Stimulated activated CD4-positive, alpha-beta T cell treated with anti-CD3 and anti-CD28 coated beads, Interleukin-12 subunit alpha, Interleukin-12 subunit beta, amount 100 ng/mL, for 24 hours (primary cell): ENCODE measurements around the gene MOV10.

Experiments used
- DNase-seq, 2 experiments: peaks; one replicate each; pipeline ENCODE4 v3.0.0-alpha.2; 2020; ENCODE audit warnings: low read depth in 2 of 2

Gene MOV10

DNA sequence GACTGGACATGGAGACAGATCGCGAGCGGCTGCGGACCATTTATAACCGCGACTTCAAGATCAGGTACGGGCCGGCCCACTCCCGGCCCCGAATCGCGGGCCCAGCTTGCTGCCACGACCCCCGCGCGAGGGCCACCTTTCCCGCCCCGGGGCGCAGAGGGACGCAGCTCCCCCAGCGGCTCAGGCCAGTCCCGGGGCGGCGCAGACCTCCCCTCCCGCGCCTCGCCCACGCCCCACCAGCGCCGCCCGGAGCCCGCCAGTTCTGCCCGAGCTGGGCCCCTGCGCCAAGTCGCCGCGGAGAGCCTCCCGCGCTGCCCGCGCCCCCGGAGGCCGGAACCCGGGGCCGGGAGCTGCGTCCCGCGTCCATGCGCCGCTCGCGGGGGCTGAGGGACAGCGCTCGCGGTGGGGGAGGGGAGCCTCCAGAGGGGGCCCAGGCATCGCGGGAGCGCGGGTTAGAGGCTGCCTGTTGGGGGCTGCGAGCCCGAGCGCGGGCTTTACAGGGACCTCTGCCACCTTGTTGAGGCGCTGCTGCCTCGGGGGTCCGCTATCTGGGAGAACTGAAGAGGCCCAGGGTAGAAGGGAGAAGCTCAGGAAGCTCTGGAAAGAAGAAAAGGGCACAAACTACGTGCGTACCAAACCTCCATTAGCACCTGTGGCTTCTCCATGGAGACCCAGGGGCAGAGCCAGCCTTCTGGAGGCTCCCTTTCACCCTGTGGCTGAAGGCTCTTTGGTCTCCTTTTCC, 698 bp downstream of the MOV10 start:
- DNase-seq, result peak in 1 of 2 experiments; percentile 20

DNA sequence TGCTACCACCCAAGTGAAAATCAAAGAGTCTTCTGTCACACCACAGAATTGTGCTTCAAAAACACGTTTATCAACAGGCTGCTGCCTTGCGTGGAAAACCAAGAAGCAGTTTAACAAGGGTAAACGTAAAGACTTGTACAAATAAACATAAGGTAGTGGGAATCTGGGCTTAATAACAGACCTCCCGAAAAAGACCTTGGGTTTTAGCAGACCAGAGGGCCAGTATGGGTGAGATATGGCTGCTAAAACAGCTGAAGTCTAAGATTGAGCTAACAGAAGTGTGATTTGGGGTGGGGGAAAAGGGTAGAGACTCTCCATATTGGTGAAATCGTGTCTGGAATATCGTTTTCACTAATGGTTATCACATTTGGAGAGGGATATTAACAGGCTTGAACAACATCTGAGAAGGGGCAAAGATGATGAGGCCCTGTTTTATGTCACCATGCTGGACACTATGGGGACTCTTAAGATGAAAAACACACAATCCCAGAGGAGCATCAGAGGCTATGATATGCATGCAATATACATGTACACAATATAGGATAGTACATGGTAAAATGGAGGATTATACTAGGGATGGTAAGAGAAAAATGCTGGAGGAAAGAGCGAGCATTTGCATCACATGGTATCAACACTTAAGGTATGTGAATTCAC, 1.4 kb downstream of the MOV10 start:
- DNase-seq, result no peak

DNA sequence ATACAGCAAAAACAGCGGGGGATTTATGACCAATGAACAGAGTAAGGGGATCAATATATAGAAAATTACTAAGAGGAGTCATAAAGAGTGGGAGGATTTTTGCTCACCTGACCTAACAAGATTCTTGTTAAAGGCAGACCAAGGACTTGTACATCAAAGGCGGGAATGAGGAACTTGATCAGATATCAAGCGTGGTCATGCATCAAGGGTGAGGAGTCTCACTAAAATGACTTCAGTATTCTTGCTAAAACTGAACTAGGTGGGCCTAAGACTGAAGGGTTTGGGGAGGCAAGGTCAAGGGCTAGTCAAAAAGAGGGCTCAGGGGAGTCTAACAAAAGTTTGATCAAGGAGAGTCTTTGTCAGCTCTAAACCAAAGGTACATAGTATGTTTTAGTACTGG, 2.1 kb downstream of the MOV10 start:
- DNase-seq, result no peak

DNA sequence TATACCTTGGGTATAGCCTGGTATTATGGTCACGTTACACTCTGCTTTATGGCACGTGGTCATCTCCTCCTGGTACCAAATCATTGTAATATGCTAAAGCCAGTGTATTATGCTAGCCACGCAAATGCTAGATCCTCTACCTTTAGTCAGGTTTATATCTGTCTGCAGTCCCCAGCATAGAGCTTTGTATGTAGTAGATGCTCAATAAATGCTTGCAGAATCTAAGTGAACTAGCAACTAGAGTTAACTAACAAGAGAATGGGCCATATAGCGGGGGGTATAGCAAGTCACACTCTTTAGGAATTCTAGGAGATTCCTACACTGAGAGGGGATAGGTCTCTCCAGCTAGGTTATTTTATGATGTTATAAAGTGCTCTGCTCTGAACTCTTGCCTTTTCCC, 3.0 kb downstream of the MOV10 start:
- no peak for DNase-seq

DNA sequence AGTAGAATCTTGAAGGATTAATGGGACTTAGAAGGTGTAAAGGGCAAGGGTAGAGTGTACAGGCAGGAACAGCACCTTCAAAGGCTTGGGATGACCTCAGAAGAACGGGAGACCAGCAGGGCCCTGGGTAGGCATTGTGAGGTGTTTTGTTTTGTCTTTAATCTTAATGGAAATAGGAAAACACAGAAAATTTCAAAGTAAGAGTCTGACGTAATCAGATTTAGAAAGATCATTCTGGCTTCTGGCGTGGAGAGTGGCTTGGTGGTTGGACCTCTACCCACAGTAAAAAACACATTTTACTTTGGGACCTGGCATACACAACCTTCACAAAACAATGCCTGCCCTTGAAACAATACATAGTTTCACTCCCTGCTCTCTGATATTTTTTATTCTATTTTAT, 4.1 kb downstream of the MOV10 start:
- no peak for DNase-seq

DNA sequence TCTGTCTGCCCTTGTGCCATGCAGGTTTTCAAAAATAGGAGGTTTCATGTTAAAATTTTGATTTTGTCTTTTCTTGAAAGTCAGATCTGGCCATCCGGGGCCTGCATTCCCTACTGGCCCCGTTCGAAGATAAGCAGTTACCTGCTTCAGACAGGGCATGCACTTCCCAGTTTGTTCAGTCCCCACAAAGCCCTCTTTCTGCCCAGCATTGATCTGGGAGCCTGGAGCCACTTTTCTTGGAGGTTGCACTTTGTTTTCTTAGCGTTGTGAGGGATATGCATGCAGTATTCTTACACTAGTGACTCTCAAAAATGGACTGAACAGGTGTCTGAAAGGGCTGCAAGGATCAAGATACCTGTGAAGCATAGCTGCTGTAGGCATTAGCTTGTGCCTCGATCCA, 11.5 kb downstream of the MOV10 start:
- no peak for DNase-seq

DNA sequence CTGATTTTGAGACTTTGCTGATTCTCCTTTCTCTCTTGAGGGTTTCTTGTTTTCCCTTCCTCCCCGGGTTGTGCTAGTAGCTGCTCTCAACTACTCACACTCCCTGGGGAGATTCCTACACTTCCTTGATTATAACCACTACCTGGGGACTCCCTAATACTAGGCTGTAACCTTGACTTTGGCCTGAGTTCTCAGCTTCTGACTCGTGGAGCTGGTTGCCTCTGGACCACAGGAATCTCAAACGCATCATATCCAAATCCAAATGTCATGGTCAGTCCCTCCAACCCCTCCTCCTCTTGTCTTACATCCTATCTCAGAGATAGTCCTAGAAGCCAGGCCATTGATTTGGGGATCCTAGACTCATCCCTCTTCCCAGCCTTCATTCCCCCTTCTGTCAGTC, 12.0 kb downstream of the MOV10 start:
- DNase-seq, result no peak

DNA sequence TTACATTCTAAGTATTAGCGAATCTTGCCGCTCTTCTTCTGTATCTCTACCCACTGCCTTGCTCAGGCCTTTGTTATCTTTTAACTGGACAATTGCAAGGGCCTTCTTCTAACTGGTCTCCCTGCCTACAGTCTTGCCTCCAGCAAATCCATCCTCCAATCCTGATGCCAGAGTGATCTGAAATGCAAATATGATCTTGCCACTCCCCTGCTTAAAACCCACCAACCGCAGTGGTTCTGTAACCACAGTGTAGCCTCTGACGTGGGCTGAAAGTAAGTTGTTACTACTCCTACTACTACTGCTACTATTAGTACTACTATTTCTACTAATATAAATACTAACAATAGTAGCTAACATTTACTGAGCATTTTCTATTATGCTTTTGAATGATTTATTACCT, 12.4 kb downstream of the MOV10 start:
- DNase-seq, result no peak

DNA sequence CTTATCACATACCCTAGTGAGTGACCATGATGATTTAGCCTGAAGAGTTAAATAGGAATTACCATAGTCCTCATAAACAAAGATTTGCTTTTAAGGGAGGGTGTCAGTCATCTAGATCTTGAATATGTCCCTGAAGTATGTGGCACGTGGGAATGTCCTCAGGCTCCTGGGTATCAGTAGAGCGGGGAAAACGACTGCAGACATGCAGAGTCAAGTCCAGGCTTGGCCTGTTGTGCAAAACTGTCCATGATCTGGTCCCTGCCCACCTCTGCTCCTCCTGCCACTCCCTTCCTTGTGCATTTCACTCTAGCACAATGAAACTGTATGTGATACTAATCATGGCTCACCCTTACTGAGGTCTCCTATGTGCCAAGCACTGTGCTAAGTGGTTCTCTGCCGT, 12.9 kb downstream of the MOV10 start:
- DNase-seq, result no peak

DNA sequence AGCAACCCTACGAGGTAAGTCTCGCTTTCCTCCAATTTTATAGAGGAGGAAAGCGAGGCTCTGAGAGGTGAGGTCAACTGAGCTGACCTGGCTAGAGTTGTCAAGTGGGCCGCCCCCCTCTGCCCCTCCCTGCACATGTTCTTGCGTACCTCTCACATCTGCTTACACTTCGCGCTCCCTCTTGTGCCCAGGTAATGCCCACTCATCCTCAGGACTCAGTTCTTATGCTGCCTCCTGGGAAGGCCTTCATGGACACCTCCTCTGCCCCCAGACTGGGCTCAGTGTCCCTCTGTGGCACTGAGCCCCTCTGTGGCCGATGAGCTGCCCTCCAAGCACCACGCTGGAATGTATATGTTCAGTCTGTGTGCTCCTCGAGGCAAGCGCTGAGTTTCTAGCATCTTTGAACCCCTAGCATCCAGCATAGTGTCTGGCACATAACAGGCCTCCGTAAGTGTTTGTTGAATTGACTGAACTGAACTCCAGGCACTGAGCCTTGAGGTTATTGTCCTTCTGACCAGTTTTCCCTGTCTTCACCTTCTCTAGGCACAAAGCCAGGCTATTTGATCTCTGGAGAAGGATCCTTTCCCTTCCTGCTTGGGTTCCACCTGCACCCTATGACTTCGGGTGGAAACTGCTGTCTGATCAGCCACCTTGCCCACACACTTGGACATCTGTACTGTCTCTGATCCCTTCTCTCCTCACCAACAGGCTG, 13.5 kb downstream of the MOV10 start:
- no peak for DNase-seq

DNA sequence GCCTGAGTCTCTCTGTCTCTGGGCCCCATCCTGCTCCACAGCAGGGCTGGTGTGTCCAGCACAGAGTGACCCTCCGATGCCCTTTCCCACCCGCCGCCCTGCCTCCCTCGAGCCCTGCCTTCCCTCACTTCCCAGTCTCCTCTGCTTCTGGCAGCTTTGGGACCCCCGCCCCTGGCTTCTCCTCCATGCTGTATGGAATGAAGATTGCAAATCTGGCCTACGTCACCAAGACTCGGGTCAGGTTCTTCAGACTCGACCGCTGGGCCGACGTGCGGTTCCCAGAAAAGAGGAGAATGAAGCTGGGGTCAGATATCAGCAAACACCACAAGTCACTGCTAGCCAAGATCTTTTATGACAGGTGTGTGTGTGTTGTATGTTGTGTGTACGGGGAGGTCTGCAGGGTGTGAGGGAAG, 14.3 kb downstream of the MOV10 start:
- no peak for DNase-seq

DNA sequence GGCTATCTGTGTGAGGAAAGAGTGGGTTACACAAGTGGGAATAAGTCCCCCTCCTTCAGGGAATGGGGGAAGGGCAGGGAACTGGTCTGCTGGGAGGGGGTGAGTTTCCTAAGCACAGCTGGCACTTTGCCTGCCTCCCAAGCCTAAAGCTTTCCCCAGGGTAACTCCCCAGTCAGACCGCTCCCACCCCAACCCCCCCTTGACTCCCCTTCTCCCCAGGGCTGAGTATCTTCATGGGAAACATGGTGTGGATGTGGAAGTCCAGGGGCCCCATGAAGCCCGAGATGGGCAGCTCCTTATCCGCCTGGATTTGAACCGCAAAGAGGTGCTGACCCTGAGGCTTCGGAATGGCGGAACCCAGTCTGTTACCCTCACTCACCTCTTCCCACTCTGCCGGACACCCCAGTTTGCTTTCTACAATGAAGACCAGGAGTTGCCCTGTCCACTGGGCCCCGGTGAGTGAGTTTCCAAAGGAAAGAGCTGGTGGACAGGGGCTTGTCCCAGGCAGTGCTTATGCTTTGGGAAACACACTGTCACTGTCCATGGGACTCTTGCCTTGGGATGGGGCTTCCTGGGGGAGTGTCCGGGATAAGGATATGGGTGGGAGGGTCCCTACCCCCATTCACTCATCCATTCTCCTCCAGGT, 14.9 kb downstream of the MOV10 start:
- no peak for DNase-seq

DNA sequence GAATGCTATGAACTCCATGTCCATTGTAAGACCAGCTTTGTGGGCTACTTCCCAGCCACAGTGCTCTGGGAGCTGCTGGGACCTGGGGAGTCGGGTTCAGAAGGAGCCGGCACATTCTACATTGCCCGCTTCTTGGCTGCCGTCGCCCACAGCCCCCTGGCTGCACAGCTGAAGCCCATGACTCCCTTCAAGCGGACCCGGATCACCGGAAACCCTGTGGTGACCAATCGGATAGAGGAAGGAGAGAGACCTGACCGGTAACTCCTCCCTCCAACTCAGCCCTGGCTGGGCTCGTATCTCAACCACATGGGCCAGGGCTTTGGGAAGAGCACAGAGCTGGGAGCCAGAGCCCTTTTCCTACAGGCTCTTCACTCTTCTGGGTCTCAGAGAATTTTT, 15.4 kb downstream of the MOV10 start:
- no peak for DNase-seq

DNA sequence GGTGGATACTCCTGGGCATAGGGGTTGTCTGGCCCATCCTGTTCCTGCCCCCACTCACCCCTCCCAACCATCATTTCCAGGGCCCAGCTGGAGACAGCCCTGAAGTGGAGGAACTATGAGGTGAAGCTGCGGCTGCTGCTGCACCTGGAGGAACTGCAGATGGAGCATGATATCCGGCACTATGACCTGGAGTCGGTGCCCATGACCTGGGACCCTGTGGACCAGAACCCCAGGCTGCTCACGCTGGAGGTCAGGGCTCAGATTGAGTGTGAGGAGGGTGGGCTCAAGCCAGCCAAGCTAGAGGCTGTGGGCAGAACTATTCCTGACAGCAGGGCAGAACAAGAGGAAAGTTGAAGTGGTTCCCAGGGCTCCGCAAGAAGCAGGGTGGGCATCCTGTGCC, 18.2 kb downstream of the MOV10 start:
- DNase-seq, result no peak

DNA sequence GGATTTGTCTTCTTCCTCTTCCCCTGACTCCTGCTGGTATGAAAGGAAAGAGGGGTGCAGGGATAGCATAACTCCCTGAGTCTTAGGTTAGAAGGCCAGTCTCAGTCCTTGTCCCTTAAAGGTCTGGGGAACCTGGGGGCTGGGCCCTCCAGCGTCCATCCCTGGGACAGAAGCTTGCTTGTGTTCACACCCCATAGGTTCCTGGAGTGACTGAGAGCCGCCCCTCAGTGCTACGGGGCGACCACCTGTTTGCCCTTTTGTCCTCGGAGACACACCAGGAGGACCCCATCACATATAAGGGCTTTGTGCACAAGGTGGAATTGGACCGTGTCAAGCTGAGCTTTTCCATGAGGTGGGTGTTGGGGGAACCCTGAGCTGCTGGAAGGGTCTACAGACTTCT, 19.4 kb downstream of the MOV10 start:
- no peak for DNase-seq

DNA sequence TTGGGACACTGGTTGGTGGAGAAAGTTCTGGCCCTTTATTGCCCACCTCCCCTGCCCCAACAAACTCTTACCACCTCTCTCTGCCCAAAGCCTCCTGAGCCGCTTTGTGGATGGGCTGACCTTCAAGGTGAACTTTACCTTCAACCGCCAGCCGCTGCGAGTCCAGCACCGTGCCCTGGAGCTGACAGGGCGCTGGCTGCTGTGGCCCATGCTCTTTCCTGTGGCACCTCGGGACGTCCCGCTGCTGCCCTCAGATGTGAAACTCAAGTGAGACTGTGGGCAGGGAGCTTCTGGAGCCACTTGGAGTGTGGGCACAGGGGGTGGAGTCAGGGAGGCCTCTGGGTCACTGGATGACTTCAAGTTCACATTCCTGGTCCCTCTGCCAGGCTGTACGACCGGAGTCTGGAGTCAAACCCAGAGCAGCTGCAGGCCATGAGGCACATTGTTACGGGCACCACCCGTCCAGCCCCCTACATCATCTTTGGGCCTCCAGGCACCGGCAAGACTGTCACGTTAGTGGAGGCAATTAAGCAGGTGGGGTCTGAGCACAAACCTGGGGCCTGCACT, 20.0 kb downstream of the MOV10 start:
- DNase-seq, result no peak

DNA sequence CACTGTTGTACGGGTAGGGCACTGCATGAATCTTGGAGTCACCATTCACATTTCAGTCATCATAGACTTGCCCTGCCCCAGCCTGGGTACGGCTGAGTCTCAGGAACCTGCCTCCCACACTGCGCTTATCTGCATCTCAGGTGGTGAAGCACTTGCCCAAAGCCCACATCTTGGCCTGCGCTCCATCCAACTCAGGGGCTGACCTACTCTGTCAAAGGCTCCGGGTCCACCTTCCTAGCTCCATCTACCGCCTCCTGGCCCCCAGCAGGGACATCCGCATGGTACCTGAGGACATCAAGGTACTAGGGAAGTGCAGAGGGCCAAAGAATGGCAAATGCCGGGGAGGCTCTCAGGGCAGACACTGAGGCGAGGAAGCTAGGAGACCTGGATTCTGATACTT, 20.8 kb downstream of the MOV10 start:
- DNase-seq, result no peak

DNA sequence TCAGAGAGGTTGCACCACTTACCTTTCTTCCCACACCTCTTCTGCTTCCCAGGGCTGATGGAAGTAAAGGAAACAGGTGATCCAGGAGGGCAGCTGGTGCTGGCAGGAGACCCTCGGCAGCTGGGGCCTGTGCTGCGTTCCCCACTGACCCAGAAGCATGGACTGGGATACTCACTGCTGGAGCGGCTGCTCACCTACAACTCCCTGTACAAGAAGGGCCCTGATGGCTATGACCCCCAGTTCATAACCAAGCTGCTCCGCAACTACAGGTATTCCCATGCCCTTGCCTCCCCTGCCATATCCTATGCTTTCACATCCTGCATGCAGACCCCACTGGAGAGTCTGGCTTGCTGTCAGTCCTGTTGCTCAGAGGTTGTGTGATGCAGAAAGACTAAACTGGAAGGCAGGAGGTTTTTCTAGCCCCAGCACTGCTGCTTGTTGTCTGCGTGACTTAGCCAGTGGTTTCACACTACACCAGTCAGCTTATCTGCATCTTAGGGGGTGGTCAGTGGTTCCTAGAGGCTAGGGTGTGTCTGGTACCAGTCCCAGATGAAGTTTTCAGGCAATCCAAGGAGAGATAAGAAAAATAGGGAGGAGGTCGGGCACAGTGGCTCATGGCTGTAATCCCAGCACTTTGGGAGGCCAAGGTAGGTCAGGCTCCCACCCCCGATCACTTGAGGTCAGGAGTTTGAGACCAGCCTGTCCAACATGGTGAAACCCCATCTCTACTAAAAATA, 22.3 kb downstream of the MOV10 start:
- DNase-seq, result no peak

DNA sequence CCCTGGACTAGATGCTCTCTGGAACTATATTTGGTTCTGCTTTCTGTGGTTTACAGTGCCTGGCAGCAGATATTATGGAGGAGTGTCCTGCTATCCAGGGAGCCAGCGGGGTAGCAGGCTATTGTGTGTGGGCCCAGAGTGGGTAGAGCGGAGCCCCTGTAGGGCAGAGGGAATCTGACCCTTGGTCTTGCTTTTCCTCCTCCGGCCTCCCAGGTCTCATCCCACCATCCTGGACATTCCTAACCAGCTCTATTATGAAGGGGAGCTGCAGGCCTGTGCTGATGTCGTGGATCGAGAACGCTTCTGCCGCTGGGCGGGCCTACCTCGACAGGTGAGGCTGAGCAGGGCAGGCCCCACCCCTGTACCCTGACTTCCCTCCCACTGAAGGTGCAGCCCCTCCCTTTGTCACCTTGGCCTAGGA, 23.3 kb downstream of the MOV10 start:
- DNase-seq, result no peak

DNA sequence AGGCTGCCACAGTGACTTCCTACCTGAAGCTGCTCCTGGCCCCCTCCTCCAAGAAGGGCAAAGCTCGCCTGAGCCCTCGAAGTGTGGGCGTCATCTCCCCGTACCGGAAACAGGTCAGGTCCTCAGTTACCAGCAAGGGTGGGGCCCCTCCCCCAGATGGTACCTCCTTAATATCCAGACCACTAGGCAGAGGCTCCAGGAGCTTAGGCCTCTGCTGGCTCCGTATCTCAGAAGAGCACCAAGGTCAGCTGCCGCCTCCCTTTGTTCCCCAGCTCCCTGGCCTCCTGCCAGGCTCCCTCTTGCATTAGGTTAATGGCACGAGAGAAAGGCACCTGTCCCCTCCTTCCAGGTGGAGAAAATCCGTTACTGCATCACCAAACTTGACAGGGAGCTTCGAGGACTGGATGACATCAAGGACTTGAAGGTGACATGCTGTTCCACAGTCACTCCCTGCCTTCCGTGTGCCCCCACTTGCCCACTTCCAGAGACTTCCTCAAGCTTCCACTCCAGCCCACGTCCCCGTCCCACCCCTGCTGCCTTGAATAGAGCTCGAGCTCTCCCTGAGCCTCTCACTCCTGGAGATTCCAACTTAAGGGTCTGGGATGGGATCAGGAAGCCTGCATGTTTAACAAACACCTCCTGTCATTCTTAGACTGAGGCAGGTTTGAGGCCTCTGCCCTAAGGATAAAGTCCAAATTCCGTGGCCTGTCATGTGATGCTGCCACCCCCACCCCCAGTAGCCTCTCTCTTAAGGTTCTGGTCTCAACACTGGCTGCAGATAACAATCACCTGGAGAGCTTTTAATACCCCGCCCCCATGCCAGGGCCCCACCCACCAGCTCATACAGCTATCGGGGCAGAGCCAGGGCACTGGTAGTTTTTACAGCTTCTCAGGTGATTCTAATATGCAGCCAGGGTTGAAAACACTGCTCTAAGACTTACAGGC, 24.2 kb downstream of the MOV10 start:
- no peak for DNase-seq
